Spleen (tissue), 7 donors: Measurements from ENCODE around the gene DLD.

Experiments
- CTCF ChIP-seq, 11 experiments: fragments of 200-600 bp in 7 of 11; fragments of 450-650 bp in 4 of 11; sonication (generic) in 4 of 11; IDR thresholded peaks in 8 of 11; conservative IDR thresholded peaks in 3 of 11; 1 replicate in 7 of 11; 2 replicates in 4 of 11; pipeline versions ENCODE4 v1.4.0 to v1.8.0; 2016 to 2021; ENCODE audit warnings: antibody characterized with exemption in 11 of 11, inconsistent platforms in 4 of 11, mild to moderate bottlenecking in 1 of 11
- POLR2A ChIP-seq, 3 donors: fragments of 450-650 bp; IDR thresholded peaks; one replicate each; pipeline ENCODE4 v1.5.1; 2017; ENCODE audit warnings: antibody characterized with exemption in 3 of 3, mild to moderate bottlenecking in 1 of 3
- donor health status: DM: no; HTN: no; CAD: no; lungs with moderate emphysema.
- donor health status: DM: no; HTN: no; CAD: no.
- donor health status: DM: no; HTN: no; CAD: no.

GRCh38 chr7:107924841-107925504, 34.0 kb downstream of the DLD start:
- TF ChIP-seq CTCF (IDR thresholded peaks at IDR 0.05 in 8 of 11, conservative IDR thresholded peaks at IDR 0.05 in 3 of 11) (no peak), POLR2A (IDR thresholded peaks at IDR 0.05) (no peak)
